ENCODE data around the gene COL5A1.
"Not testable (repeated sequence)": the region's sequence is repeated elsewhere in the genome, so short reads cannot be mapped to it uniquely, and the experiment has no call there.

COL5A1 gene

DNA sequence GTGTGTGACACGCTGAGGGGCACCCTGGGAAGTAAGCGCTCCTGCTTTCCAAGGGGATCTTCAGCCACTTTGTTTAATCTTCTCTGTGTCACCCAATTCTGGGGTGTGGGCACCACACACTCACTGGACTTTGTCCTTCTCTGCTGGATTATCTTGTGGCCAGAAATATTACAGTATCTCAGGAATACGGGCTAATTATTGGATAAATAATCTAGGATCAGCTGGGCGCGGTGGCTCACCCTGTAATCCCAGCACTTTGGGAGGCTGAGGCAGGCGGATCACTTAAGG is 50.9 kb downstream of the COL5A1 start:
- no peak for DNase-seq (ENCODE audit: low read depth)

DNA sequence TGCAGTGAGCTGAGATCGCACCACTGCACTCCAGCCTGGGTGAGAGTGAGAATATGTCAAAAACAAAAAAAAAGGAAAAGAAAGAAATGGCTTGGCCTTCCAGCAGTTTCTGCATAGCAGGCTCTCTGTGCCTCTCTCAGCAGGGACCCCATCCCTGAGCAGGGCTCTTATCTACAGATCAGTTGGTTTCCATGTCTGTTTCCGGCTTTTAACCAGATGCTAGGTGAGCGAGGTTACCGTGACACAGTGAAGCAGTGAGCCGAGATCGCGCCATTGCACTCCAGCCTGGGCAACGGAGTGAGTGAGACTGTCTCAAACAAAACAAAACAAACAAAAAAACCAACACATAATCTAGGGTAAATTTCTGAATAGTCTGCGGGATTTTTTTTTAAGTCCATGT is 51.4 kb downstream of the COL5A1 start:
- DNase-seq (ENCODE audit: low read depth), result no peak

DNA sequence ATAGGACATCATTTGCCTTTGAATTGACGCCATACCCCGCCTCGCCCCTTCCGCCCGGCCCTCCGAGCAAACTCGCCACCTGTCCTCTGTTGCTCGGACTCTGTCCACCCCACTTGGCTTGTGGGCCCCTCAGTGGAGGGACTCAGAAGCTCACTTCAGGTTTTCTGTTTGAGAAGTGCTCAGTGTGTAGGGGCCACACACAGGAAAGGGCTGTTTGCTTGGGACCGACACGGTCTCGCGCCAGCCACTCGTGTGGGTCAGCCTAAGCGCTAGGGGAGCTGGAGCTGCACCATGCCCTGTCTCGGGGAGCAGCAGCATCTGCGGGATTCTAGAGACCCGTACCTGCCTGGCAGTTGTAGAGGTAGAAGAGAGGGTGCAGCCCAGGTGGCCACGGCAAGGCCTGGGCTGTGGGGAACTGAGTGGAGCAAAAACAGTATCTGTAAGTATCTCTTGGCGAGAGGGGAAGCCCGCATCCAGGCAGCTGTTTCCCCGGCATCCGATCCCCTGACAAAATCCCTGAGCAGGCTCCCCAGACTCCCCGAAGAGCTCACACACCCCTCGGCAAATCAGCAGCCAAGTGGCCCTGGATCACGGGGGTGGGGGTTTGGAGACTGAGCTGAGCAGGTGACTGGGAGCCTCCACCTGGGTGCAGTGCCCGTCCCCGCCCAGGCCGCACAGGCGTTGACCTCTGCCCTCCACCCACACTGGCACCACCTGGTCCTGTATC is 52.2 kb downstream of the COL5A1 start:
- DNase-seq (ENCODE audit: low read depth), result no peak

GRCh38 chr9:134694368-134694665 is 52.7 kb downstream of the COL5A1 start:
- no peak for DNase-seq (ENCODE audit: low read depth)

- DNase-seq (ENCODE audit: low read depth), result no peak
Observed at GRCh38 chr9:134694714-134695113, 53.1 kb downstream of the COL5A1 start.

DNA sequence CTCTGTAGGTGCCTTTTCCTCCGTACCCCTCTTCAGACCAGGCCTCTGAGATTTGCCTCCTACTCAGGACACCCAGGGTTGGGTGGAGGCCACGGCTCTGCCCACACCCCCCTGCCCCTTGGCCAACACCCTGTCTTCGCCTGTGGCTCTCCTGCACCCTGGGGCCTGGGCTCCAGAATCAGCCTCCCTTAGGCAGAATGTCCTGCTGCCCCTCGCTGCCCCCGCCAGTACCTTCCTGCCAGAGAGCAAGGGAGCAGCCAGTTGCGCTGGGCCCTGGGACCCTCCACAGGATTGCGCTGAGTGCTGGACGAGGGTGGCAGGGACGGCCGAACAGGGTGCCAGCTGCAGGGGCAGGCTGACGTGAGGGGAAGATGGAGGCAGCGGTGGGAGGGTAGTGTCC is 53.5 kb downstream of the COL5A1 start:
- DNase-seq (ENCODE audit: low read depth), result no peak

- no peak for DNase-seq (ENCODE audit: low read depth)
Observed at GRCh38 chr9:134696433-134696832, 54.8 kb downstream of the COL5A1 start.

- no peak for DNase-seq (ENCODE audit: low read depth)
Observed at GRCh38 chr9:134698111-134698510, 56.5 kb downstream of the COL5A1 start.

- DNase-seq (ENCODE audit: low read depth), result no peak
Observed at GRCh38 chr9:134698587-134699342, 57.2 kb downstream of the COL5A1 start.

- DNase-seq (ENCODE audit: low read depth), result no peak
Observed at GRCh38 chr9:134699343-134699740, 57.7 kb downstream of the COL5A1 start.

- no peak for DNase-seq (ENCODE audit: low read depth)
Observed at GRCh38 chr9:134700636-134701350, 59.2 kb downstream of the COL5A1 start.

DNA sequence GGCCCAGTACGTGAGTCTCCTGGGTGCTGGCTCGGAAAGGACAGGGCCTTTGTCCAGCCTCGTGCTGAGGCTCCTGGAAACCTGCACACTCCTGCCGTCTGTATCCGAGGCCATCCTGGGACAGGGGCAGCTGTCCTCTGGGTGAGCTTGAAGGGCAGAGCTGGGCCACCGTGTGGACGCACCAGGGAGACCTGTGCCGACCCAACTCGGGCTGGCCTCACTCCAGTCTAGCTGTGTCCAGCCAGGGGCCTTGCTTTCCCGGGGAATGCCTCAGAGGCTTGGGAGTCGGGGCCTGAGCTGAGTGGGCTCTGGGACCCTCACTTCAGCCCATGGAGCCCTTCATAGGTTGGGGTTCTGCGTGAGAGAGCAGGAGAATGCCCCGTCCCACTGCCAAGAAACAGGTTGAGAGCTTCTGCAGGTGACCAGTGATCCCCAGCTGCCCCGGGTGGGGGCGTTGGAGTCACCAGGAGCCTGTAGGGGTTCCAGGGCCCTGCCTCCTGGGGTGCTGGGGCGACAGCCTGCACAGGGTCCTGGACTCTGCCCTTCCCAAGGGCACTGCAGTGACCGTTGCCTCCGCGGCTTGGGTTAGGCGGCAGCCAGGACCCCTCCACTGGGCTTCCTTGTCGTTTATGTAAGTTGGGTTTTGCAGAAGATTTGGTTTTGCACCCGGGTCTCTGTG is 60.1 kb downstream of the COL5A1 start:
- DNase-seq (ENCODE audit: low read depth), result no peak

- DNase-seq (ENCODE audit: low read depth), result no peak
Observed at GRCh38 chr9:134702291-134702690, 60.7 kb downstream of the COL5A1 start.

DNA sequence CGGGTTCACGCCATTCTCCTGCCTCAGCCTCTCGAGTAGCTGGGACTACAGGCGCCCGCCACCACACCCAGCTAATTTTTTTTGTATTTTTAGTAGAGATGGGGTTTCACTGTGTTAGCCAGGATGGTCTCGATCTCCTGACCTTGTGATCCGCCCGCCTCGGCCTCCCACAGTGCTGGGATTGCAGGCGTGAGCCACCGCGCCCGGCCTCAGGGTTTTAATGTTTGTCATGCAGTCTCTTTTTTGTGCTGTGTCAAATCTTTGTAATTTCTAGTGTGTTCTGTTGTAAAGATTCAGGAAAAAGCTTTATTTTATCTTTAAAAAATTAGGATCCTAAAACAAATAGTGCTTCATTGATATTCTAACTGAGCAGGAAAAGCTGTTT is 62.1 kb downstream of the COL5A1 start:
- not testable (repeated sequence) for DNase-seq (ENCODE audit: low read depth)

DNA sequence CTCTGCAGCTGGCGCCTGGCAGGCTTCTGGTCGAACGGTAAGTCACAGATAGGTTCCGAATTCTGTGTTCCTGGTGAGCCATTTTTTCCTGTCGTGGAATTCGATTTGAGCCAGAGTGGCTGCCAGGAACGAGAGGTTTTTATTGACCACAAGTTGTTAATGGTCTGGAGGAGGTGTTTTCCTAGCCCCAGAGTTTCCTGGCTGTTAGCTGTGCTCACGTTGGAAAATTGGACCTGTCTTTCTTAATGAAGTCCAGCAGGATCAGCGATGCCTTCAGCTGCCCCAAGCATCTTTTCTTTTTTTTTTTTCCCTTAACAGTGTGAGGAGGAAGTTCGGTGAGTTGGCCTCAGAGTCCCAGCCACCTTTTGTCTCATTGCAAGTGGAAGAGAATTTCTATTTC is 62.9 kb downstream of the COL5A1 start:
- no peak for DNase-seq (ENCODE audit: low read depth)

DNA sequence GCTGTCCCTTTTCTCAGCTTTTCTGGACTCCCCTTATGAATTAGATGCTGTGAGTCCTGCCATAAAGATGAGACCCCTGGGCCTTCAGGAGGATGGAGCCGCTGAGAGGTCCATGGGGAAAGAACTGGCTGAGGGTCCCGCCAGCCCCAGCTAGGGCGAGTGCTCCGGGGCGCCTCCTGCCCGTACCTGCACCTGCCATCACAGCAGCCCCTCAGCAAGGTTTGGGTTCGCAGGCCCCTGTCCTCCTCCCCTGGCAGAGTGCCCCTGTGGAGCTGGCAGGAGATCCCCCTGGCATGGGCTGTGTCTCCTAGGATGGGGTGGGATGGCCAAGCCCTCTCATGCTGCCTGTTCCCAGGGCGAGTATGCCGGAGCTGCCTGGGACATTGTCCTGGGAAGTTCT is 64.2 kb downstream of the COL5A1 start:
- no peak for DNase-seq (ENCODE audit: low read depth)

GRCh38 chr9:134706522-134706921 is 64.9 kb downstream of the COL5A1 start:
- DNase-seq (ENCODE audit: low read depth), result no peak

GRCh38 chr9:134707031-134707680 is 65.6 kb downstream of the COL5A1 start:
- no peak for DNase-seq (ENCODE audit: low read depth)

- DNase-seq (ENCODE audit: low read depth), result no peak
Observed at GRCh38 chr9:134707731-134708671, 66.4 kb downstream of the COL5A1 start.

- DNase-seq (ENCODE audit: low read depth), result no peak
Observed at GRCh38 chr9:134708672-134709038, 67.1 kb downstream of the COL5A1 start.

DNA sequence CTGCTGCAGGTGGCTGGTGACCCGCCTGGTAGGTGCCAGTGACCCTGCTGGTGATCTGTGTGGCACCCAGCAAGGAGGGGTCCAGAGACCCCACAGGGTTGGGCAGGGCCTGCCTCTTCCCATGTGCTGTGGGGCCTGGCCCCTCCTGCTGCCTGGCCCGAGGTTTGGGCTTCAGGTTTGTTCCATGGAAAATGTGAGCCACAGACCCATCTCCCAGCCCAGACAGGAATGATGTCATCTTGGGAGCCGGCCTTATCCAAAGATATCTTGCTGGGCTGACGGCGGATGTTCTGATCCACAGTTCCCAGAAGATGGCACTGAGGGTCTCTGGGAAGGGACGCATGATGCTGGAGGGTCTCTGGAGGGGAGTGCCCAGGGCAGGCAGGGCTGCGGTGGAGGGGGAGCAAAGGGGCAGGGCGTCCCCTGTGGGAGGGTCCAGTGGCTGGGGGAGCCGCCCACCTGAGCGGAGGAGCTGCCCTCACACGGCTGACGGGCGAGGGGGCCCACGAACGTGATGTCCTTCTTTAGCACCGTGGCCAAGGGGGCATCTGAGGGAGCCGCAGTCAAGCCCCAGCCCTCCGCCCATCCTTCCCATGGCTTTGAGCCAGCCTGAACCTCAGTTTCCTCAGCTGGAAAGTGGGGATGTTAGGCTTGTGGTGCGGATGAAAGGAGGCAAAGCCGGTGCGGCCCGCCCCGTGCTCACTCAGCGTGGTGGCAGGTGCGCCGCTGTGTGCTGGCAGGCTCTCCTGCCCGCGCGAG is 68.1 kb downstream of the COL5A1 start:
- DNase-seq (ENCODE audit: low read depth), result no peak
